ENCODE results near the gene JPH4. TPM values are rescaled to one million over a fixed set of nuclear protein-coding genes. Genes with fewer than 3 reads are reported as not detected.
"Not testable (repeated sequence)": the region's sequence is repeated elsewhere in the genome, so short reads cannot be mapped to it uniquely, and the experiment has no call there.

Gene JPH4
- total RNA-seq, 2 donors from 2014 or later, result 0.18 to 0.91 TPM

DNA sequence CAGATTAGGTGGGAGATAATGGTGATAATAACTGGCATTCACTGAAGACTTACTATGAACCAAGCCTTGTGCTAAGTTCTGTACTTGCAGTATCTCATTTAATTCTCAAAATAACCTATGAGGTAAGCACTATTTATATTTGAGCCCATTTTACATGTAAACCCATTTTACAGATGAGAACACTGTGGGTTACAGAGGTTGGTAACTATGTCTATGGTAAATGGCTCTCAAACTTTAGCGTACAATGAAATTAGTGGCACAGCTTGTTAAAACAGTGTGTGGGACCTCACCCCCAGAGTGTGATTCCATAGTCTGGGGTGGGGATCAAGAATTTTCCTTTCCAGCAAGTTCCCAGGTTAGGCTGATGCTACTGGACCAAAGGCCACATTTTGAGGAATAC, 22.2 kb upstream of the JPH4 start:
- Histone ChIP-seq H3K27me3 (ENCODE audit: control insufficient read depth, insufficient read depth, low read length, poor library complexity, severe bottlenecking) (no peaks in the 10 kb centered on the region), H3K9me3 (ENCODE audit: control insufficient read depth, low read length) (peaks cover 11% of the 10 kb centered on the region), H3K36me3 (ENCODE audit: control insufficient read depth, insufficient read depth, low read length) (no peaks in the 10 kb centered on the region), H3K27ac (ENCODE audit: low read depth, low read length) (no peak overlapping the region), H3K4me1 (ENCODE audit: control insufficient read depth, insufficient read depth, low read length) (peaks cover 4% of the 10 kb centered on the region), H3K4me3 (ENCODE audit: low read length) (no peak overlapping the region), H3K9ac (ENCODE audit: extremely low read depth, low read length, poor library complexity, severe bottlenecking) (no peak overlapping the region)
- Mint-ChIP-seq H3K27ac (no peak overlapping the region), H3K36me3 (ENCODE audit: low read depth) (no peaks in the 10 kb centered on the region), H3K4me3 (no peak overlapping the region), H3K4me1 (peaks cover 2% of the 10 kb centered on the region), H3K9me3 (no peaks in the 10 kb centered on the region), H3K27me3 (ENCODE audit: insufficient read depth) (peaks cover 5% of the 10 kb centered on the region)
- no peak for DNase-seq
- 91 to 100% methylated on average over 1 of the region's 1 CpG for WGBS, 2 experiments (ENCODE audit: insufficient coverage in 1 of 2, insufficient read length in 1 of 2)
- TF ChIP-seq, protein P1, sequence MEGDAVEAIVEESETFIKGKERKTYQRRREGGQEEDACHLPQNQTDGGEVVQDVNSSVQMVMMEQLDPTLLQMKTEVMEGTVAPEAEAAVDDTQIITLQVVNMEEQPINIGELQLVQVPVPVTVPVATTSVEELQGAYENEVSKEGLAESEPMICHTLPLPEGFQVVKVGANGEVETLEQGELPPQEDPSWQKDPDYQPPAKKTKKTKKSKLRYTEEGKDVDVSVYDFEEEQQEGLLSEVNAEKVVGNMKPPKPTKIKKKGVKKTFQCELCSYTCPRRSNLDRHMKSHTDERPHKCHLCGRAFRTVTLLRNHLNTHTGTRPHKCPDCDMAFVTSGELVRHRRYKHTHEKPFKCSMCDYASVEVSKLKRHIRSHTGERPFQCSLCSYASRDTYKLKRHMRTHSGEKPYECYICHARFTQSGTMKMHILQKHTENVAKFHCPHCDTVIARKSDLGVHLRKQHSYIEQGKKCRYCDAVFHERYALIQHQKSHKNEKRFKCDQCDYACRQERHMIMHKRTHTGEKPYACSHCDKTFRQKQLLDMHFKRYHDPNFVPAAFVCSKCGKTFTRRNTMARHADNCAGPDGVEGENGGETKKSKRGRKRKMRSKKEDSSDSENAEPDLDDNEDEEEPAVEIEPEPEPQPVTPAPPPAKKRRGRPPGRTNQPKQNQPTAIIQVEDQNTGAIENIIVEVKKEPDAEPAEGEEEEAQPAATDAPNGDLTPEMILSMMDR (conservative IDR thresholded peaks at IDR 0.05), result no peak

DNA sequence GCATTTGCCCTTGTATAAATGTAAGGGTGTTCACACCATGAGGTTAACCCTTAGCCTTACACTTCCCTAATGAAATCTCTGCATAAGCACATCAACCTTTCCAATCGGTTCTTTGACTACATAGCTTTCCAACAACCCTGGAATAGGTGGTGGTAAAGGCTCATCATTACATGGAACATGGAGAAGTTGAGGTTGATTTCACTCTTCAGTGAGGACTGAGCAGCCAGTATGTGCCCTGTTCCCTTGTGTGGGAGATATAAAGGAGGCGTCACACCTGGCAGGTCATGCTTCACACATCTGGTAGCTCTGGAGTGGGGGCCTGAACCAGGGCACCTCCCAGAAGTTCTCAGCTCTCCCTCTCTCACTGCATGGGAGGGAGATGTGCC, 21.7 kb upstream of the JPH4 start:
- no peak overlapping the region for H3K4me3 Mint-ChIP-seq
- H3K27ac ChIP-seq (ENCODE audit: low read depth, low read length), result no peak overlapping the region
- TF ChIP-seq, protein P1 (conservative IDR thresholded peaks at IDR 0.05), result no peak
- peaks cover 7% of the 10 kb centered on the region for H3K27me3 Mint-ChIP-seq (ENCODE audit: insufficient read depth)
- H3K9me3 Mint-ChIP-seq, result peaks cover 2% of the 10 kb centered on the region
- H3K9ac ChIP-seq (ENCODE audit: extremely low read depth, low read length, poor library complexity, severe bottlenecking), result no peak overlapping the region
- no peak overlapping the region for H3K4me3 ChIP-seq (ENCODE audit: low read length)
- H3K4me1 ChIP-seq (ENCODE audit: control insufficient read depth, insufficient read depth, low read length), result peaks cover 4% of the 10 kb centered on the region
- WGBS, 2 experiments (ENCODE audit: insufficient coverage in 1 of 2, insufficient read length in 1 of 2), result 84% methylated on average over 2 of the region's 2 CpGs; no CpG with 5 or more reads in 1 of the 2 experiments
- H3K27me3 ChIP-seq (ENCODE audit: control insufficient read depth, insufficient read depth, low read length, poor library complexity, severe bottlenecking), result no peaks in the 10 kb centered on the region
- H3K9me3 ChIP-seq (ENCODE audit: control insufficient read depth, low read length), result peaks cover 12% of the 10 kb centered on the region
- no peaks in the 10 kb centered on the region for H3K36me3 Mint-ChIP-seq (ENCODE audit: low read depth)
- H3K36me3 ChIP-seq (ENCODE audit: control insufficient read depth, insufficient read depth, low read length), result no peaks in the 10 kb centered on the region
- H3K27ac Mint-ChIP-seq, result no peak overlapping the region
- DNase-seq, result no peak
- no peaks in the 10 kb centered on the region for H3K4me1 Mint-ChIP-seq

DNA sequence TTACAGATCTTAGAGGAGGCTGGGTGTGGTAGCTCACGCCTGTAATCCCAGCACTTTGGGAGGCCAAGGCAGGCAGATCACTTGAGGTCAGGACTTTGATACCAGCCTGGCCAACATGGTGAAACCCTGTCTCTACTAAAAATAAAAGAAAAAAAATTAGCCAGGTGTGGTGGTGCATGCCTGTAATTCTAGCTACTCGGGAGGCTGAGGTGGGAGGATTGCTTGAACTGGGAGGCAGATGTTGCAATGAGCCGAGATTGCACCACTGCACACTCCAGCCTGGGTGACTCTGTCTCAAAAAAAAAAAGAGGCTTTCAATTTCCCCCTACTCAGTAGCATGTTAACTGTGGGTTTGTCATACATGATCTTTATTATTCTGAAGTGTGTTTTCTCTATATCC, 15.6 kb upstream of the JPH4 start:
- H3K36me3 ChIP-seq (ENCODE audit: control insufficient read depth, insufficient read depth, low read length); H3K4me3 ChIP-seq (ENCODE audit: low read length); H3K4me1 ChIP-seq (ENCODE audit: control insufficient read depth, insufficient read depth, low read length); H3K4me3 Mint-ChIP-seq; H3K36me3 Mint-ChIP-seq (ENCODE audit: low read depth); DNase-seq; H3K4me1 Mint-ChIP-seq; H3K9ac ChIP-seq (ENCODE audit: extremely low read depth, low read length, poor library complexity, severe bottlenecking); H3K27me3 Mint-ChIP-seq (ENCODE audit: insufficient read depth); H3K27me3 ChIP-seq (ENCODE audit: control insufficient read depth, insufficient read depth, low read length, poor library complexity, severe bottlenecking); H3K27ac ChIP-seq (ENCODE audit: low read depth, low read length); H3K9me3 ChIP-seq (ENCODE audit: control insufficient read depth, low read length); H3K9me3 Mint-ChIP-seq; H3K27ac Mint-ChIP-seq: not testable (repeated sequence)
- 90 to 92% methylated on average over 2 to 3 of the region's 3 CpGs for WGBS, 2 experiments (ENCODE audit: insufficient coverage in 1 of 2, insufficient read length in 1 of 2)

DNA sequence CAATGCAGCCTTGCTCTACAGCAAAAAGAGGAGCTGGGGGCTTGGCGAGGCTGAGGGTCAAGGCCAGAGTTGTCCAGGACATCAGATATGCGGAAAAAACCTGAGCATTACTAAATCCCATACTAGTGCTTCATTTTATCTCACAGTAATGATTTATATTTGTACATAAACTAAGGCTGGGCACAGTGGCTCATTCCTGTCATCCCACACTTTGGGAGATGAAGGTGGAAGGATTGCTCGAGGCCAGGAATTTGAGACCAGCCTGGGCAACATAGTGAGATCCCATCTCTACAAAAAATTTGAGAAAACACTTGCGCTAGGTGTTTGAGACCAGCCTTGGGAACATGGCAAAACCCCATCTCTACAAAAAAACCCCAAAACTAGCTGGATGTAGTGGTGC, 11.6 kb upstream of the JPH4 start:
- no peak overlapping the region for H3K9ac ChIP-seq (ENCODE audit: extremely low read depth, low read length, poor library complexity, severe bottlenecking)
- no peaks in the 10 kb centered on the region for H3K4me1 ChIP-seq (ENCODE audit: control insufficient read depth, insufficient read depth, low read length)
- Mint-ChIP-seq H3K27ac (no peak overlapping the region), H3K9me3 (peaks cover 9% of the 10 kb centered on the region), H3K27me3 (ENCODE audit: insufficient read depth) (peaks cover 19% of the 10 kb centered on the region), H3K4me3 (no peak overlapping the region), H3K4me1 (peaks cover 6% of the 10 kb centered on the region), H3K36me3 (ENCODE audit: low read depth) (no peaks in the 10 kb centered on the region)
- 88 to 94% methylated on average over 1 to 4 of the region's 4 CpGs for WGBS, 2 experiments (ENCODE audit: insufficient coverage in 1 of 2, insufficient read length in 1 of 2)
- no peak for DNase-seq
- no peaks in the 10 kb centered on the region for H3K27me3 ChIP-seq (ENCODE audit: control insufficient read depth, insufficient read depth, low read length, poor library complexity, severe bottlenecking)
- H3K36me3 ChIP-seq (ENCODE audit: control insufficient read depth, insufficient read depth, low read length), result no peaks in the 10 kb centered on the region
- TF ChIP-seq, protein P1 (conservative IDR thresholded peaks at IDR 0.05), result no peak
- no peak overlapping the region for H3K4me3 ChIP-seq (ENCODE audit: low read length)
- H3K9me3 ChIP-seq (ENCODE audit: control insufficient read depth, low read length), result peaks cover 7% of the 10 kb centered on the region
- H3K27ac ChIP-seq (ENCODE audit: low read depth, low read length), result no peak overlapping the region

All from endodermal cell (in vitro differentiated cells).